Upper lobe of left lung (tissue), 4 donors: ENCODE results near the gene STX16.

Experiments
- EP300 ChIP-seq, 4 donors: sonication (generic); formaldehyde crosslinking; IDR thresholded peaks; one replicate each; pipeline ENCODE4 v1.5.1; 2017; ENCODE audit warnings: antibody characterized with exemption in 4 of 4, control low read depth in 2 of 4
- POLR2AphosphoS5 ChIP-seq, 2 donors: sonication (generic); formaldehyde crosslinking; IDR thresholded peaks; one replicate each; pipeline ENCODE4 v1.5.1; 2017; ENCODE audit warnings: antibody characterized with exemption in 2 of 2
- TF ChIP-seq, protein P1 (sequence below), 6 experiments: fragments of 450-650 bp in 4 of 6; fragments of 200-600 bp in 2 of 6; sonication (generic) in 2 of 6; IDR thresholded peaks; one replicate each; pipeline ENCODE4 v1.5.1; 2016 to 2019; ENCODE audit warnings: antibody characterized with exemption in 6 of 6

DNA sequence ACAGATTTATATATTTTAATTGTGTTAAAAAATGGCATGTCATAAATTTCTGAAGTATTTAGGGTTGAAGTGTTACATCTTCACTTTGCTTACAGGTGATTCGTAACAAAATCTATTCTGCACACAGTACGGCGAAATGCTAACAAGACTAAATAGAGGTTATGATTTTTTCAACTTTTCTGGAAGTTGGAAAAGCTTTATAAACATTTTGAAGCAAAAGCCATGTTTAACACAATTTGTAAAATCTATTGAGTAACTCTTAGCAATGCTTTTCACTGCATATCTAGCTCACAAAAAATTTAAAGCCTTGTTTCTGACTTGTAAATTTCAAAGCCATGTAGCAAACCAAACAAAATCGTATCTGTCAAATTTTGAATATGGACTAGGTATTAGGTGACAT is 3.3 kb downstream of the STX16 start:
- no peak for TF ChIP-seq EP300 (IDR thresholded peaks at IDR 0.05)
- TF ChIP-seq POLR2AphosphoS5 (IDR thresholded peaks at IDR 0.05): no peak
- TF ChIP-seq, protein P1, sequence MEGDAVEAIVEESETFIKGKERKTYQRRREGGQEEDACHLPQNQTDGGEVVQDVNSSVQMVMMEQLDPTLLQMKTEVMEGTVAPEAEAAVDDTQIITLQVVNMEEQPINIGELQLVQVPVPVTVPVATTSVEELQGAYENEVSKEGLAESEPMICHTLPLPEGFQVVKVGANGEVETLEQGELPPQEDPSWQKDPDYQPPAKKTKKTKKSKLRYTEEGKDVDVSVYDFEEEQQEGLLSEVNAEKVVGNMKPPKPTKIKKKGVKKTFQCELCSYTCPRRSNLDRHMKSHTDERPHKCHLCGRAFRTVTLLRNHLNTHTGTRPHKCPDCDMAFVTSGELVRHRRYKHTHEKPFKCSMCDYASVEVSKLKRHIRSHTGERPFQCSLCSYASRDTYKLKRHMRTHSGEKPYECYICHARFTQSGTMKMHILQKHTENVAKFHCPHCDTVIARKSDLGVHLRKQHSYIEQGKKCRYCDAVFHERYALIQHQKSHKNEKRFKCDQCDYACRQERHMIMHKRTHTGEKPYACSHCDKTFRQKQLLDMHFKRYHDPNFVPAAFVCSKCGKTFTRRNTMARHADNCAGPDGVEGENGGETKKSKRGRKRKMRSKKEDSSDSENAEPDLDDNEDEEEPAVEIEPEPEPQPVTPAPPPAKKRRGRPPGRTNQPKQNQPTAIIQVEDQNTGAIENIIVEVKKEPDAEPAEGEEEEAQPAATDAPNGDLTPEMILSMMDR (IDR thresholded peaks at IDR 0.05): no peak
